ENCODE results near the gene RNF123.
A peak's percentile ranks its signal among the peaks of the same experiment; 100 is the strongest.

Gene RNF123

DNA sequence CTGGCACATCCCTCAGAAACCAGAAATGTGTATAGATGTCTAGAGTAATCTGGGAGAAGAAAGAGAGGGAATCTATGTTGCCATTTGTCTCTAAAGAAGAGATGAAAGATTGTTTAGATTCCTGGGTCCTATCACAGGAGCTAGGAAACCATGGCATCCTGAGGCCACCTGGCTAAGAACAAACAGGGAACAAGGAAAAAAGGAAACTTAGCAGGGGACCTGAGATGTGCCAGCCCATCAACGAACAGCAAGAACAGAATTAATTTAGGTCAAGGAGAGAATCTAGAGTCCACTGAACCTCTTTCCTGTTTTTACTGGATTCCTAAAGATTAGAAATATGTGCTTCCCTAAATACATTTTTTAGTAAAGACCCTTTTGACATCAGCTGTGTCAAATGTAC, 66.7 kb downstream of the RNF123 start:
- DNase-seq = no peak

DNA sequence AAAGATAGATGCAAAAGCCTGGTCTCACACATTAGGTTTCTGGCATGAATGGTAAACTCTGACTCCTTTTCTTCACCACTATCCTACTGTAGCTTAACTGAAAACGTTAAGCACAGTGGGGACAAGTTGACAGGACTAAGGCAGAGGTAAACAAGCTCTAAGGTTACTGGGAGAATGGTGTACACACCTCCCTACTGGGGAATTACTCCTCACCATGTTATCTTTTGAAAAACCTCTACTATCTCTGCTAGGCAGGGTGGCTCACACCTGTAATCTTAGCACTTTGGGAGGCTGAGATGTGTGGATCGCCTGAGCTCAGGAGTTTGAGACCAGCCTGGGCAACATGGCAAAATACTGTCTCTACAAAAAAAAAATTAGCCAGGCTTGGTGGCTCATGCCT, 67.8 kb downstream of the RNF123 start:
- DNase-seq = no peak

DNA sequence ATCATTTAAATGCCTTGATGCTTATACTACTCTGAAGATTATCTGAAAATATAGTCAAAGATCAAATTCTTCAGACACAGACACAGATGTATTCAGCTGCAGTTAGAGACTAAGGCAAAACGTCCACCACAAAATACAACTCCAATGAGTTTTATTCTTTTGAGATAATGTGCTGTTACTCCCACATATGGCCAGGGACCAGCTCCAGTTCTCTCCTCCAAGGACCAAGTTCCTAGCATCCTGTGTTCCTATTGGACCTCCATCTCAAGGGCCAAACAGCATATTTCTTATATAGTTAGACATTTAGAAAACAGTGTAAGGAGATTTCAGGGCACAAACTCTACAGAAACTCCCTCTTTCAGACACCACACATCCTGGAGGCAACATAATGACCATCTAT, 69.9 kb downstream of the RNF123 start:
- DNase-seq = no peak

DNA sequence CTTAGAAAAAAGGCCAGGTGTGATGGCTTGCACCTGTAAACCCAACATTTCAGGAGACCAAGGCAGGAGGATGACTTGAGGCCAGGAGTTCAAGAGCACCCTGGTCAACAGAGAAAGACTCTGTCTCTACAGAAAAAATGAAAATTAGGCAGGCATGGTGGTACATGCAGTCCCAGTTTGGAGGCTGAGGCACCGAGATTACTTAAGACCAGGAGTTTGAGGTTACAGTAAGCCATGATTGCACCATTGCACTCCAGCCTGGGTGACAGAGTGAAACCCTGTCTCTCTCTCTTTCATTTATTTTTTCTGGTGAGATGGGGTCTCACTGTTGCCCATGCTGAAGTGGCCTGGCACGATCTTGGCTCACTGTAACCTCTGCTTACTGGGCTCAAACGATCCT, 72.3 kb downstream of the RNF123 start:
- DNase-seq = no peak

DNA sequence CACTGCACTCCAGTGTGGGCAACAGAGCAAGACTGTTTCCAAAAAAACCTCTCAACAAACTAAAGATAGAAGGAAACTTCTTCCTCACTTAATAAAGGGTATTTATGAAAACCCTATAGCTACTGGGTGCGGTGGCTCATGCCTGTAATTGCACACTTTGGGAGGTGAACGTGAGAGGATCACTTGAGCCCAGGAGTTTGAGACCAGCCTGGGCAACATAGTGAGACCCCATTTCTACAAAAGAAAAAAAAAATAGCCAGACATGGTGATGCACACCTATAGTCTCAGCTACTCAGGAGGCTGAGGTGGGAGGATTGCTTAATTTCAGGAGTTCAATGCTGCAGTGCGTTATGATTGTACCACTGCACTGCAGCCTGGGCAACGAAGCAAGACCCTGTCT, 74.6 kb downstream of the RNF123 start:
- no peak for DNase-seq

DNA sequence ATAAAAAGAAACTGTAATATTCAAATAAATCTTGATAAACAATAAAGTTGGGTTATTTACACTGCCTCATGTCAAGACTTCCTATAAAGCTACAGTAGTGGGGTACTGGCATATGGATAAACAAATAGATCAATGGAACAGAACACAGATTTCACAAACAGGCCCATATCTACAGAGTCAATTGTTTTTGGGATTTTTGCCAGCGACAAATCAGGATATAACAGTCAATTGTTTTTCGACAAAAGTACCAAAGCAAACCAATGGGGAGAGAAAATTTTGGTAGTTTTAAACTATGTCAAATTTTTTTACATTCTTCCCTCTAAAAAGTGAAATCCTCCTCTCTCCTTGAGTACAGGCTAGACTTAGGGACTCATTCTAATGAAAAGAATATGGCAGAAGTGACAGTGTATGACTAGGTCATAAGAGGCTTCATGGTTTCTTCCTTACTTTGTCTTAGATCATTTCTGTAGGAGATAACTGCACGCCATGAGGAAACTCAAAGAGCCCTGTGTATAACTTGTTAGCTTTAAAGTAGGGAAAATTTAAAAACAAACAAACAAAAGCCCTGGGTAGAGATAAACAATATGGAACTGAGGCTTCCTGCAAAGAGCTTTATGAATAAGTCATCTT, 80.0 kb downstream of the RNF123 start:
- DNase-seq = peak in 1 of 3 donors; percentile 16

DNA sequence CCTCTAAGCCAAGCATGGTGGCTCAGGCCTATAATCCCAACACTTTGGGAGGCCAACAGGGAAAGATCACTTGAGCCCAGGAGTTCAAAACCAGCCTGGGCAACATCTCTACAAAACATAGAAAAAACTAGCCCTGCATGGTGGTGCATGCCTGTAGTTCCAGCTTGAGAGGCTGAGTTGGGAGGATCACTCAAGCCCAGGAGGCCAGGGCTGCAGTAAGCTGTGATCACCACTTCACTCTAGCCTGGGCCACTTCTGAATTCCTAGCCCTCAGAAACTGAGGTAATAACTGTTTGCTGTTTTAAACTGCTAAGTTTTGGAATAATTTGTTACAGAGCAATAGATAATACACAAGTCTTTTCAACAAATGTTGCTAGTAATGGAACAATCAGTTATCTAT, 80.6 kb downstream of the RNF123 start:
- DNase-seq = no peak
